Activated naive CD4-positive, alpha-beta T cell (primary cell): ENCODE data around the gene U2SURP.
"Not testable (repeated sequence)": the region's sequence is repeated elsewhere in the genome, so short reads cannot be mapped to it uniquely, and the experiment has no call there.

Experiments
- DNase-seq, 4 experiments: peaks; one replicate each; lab custom pipeline; 2025; lab: John Stamatoyannopoulos, UW

The U2SURP gene

DNA sequence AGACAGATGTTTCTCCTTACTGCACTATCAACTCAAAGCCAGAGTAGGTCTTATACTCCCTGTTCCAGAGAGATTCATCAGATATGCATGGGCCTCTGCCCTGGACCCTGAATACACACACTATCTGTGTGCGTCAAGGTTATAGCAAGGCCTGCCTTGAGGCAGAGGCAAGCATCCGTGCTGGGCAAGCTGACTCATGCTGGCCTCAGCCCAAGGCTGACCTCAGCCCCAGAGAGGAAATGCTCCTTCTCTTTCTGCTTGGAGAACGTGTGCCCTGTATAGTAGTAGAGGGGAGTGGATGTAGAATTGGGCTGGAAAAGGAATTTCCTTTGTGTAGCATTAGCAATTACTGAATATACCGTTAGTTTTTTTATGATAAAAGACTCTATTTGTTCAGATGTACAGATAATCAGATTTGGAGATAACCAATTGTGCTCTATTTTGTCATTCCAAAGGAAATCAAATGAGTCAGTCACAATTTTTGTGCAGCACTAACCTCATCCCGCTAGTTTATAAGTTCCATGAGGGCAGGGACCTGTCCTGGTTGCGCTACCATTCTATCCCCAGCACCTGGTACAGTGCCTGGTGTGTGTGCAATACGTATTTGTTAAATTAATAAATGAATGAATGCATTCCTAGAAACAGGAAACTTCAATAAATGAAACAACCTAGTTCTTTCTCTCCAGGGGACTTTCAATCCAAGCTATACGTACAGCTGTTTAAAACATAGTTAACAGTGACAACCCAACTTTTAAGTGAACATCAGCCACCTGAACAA is 24.6 kb upstream of the U2SURP start:
- DNase-seq: no peak

GRCh38 chr3:142977399-142977728 is 24.0 kb upstream of the U2SURP start:
- no peak for DNase-seq

DNA sequence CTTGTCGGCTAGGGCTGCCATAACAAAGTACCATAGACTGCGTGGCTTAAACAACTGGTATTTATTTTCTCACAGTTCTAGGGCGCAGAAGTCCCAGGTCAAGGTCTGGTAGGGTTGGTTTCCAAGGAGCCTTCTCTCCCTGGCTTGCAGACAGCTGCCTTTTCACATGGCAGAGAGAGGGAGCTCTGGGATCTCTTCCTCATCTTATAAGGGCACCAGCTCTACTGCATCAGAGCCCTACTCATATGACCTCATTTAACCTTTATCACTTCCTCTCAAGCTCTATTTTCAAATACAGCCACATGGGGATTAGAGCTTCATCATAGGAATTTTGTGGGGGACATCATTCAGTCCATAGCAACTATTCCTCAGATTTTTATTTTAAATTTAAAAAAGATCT is 20.3 kb upstream of the U2SURP start:
- no peak for DNase-seq

DNA sequence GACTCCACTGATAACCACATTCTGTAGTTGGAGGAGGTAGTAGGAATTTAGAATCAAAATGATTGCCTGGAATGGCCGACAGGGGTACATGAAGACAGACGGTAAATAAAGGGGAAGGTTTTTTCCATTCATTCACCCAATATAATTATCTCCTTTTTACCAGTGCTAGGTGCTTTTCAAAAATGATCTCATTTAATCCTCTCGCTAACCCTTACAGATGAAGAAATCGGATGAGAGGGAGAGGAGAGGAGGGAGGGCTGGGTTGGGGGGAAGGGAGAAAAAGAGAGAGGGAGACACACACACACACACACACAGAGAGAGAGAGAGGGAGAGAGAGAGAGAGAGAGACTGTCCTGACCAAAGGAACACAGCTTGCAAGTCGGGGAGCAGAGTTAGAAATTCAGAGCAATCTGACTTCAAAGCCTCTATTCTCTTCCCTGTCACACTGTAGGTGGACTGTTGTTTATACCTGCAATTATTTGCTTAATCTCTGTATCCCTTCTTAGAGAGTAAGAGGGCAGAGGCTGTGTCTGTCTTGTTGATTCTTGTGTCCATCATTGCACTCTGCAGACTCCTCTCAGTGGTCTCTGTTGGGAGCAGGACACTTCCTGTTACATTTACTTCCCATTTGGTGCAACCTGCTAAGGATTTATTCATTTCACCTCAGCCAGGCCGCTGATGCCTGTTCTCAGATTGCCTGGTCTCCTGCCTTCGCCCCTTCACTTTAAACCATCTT is 19.2 kb upstream of the U2SURP start:
- no peak for DNase-seq

- no peak for DNase-seq
Observed at GRCh38 chr3:142983318-142983717, 18.1 kb upstream of the U2SURP start.

GRCh38 chr3:142984255-142984654 is 17.1 kb upstream of the U2SURP start:
- no peak for DNase-seq

DNA sequence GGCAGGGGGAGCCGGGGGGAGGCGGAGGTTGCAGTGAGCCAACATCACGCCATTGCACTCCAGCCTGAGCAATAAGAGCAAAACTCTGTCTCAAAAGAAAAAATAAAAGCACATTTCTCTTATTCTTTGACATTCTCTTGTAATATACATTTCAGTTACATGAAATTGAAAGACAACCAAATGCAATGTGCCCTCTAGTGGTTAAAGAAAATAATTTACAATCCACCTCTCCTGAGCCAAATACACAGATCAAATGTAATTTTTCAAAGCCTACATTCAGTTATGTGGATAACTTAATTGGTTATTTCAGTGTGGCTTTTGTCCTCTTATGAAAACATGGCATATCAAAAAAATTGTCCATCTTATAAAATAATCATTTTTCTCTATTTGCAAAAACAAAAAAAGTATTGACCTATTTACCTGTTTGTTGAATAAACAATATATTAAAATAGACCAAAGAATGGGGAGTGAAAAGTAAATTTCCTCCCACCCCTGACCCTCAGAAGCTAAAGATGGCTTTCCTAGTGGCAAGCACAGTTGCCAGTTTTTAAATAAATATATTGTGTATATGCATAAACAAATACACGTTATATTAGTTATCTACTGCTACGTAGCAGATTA is 14.2 kb upstream of the U2SURP start:
- no peak for DNase-seq

GRCh38 chr3:142987707-142988106 is 13.7 kb upstream of the U2SURP start:
- no peak for DNase-seq

DNA sequence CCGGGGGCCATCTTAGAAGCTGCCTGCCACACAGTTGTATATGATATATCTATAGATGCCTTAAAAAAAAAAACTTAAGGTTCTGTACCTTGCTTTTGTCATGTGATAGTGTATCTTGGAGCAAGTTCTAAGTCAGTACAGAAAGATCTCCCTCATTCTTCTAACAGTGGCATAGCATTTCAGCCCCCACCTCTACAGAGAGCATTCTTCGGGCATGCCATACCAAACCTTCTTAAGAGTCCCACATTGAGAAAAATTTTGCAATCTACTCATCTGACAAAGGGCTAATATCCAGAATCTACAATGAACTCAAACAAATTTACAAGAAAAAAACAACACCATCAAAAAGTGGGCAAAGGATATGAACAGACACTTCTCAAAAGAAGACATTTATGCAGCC is 13.1 kb upstream of the U2SURP start:
- DNase-seq: not testable (repeated sequence)

DNA sequence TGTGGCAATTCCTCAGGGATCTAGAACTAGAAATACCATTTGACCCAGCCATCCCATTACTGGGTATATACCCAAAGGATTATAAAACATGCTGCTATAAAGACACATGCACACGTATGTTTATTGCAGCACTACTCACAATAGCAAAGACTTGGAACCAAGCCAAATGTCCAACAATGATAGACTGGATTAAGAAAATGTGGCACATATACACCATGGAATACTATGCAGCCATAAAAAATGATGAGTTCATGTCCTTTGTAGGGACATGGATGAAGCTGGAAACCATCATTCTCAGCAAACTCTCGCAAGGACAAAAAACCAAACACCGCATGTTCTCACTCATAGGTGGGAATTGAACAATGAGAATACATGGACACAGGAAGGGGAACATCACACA is 12.5 kb upstream of the U2SURP start:
- DNase-seq: not testable (repeated sequence)

DNA sequence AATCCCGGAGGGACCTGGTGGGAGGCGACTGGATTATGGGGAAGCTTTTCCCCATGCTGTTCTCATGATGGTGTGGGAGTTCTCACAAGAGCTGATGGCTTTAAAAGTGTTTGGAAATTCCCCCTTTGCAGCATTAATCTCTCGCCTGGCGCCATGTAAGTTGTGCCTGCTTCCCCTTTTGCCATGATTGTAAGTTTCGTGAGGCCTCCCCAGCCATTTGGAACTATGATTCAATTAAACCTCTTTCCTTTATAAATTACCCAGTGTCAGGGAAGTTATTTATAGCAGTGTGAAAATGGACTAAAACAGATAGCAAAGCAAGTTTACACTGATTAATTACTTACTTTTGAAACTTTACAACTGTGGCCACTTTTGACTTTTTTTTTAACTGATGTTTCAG is 10.6 kb upstream of the U2SURP start:
- DNase-seq: no peak

GRCh38 chr3:142992323-142992722 is 9.0 kb upstream of the U2SURP start:
- no peak for DNase-seq

DNA sequence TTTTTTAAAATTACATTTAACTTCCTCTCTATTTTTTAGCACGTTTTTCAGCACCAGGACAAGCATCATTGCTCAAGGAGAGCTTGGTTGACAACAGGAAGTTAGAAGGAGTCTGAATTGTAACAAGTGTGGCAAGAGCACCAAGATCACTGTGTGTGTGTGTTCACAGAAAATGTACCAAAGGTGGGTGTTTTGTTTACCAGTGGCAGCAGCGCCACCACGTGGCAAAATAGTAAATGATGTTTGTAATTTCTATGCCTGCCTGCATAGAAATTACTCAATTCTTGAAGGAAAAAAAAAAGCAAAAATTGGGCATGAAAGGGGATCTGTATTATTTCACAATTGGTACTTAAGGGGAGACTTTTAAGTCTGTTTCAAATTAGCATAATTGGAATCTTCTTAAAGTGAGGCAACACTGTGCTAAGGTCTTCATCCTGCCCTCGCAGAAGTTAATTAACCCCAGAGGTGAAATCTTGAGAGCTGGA is 7.4 kb upstream of the U2SURP start:
- DNase-seq: peak in 3 of 4 experiments; percentile 6 to 31 (median 15)

- no peak for DNase-seq
Observed at GRCh38 chr3:142997330-142997729, 4.0 kb upstream of the U2SURP start.

DNA sequence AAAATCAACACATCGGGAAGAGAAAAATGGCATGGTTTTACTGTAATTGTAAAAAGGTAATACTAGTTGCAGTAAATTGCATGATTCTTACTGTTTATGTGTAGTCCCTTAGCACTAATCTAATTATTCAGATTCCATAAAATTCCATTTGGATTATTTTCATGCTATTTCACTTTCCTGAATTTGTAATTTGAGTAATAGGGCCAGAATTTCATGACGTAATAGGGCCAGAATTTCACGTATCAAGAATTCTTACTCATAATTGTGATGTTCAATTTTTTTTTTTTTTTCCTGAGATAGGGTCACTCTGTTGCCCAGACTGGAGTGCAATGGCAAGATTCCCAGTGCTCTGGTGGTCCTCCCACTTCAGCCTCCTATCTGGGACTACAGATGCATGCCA is 2.9 kb upstream of the U2SURP start:
- no peak for DNase-seq

GRCh38 chr3:142999881-143000280 is 1.5 kb upstream of the U2SURP start:
- no peak for DNase-seq

- no peak for DNase-seq
Observed at GRCh38 chr3:143000528-143000927, 842 bp upstream of the U2SURP start.

- no peak for DNase-seq
Observed at GRCh38 chr3:143001034-143001368, 369 bp upstream of the U2SURP start.

DNA sequence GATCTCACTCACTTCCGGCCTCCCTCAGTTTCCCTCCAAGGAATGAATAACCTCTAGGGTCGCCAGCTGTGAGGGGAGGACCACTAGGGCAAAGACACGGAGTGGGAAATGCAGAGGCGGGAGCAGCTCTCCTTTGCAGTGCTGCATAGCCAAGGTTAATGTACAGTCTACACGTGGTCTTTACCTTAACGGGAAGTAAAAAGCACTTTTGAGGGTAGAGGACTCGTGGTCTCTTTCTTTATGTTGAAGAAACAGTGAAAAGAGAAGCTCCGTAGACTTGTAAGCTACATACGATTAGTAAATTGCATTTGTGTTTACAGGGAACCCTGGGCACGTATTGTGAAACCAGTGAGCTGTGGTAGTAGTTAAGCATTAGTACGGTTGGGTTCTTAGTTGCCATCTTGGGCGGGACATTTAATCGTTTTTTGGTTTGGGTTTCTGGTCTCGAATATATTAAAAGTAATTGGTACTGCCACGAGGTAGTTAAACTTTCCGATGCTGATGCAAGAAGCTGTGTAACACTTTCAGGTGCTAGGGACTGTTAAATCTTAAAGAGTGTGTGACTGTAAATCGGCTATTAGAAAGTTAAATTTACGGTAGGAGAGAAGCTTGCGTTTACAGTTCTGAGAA is 828 bp downstream of the U2SURP start:
- peak in 1 of 4 experiments; percentile 31 for DNase-seq

- DNase-seq: no peak
Observed at GRCh38 chr3:143002727-143003126, 1.4 kb downstream of the U2SURP start.

DNA sequence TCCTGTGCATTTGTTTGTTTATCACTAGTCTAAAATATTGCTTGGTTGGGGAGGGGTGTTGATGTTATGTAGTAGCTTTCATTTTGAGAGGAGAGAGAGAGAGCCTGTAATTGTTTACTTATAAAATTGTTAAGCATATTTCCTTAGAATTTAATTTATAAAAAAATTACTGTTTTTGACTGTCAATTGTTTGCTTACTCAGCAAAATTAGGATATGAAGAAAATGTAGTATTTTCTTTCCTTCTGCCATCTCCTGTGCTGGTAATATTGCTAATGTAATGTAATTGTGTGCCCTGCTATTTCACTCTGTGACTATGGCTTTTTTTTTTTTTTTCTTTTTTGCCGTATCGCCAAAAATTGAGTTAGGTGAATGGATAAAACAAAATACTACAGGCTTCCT is 3.5 kb downstream of the U2SURP start:
- DNase-seq: no peak

GRCh38 chr3:143010024-143010423 is 8.7 kb downstream of the U2SURP start:
- DNase-seq: no peak

GRCh38 chr3:143011705-143012104 is 10.3 kb downstream of the U2SURP start:
- no peak for DNase-seq
